ENCODE data around the gene NXN.
"Not testable (repeated sequence)": the region's sequence is repeated elsewhere in the genome, so short reads cannot be mapped to it uniquely, and the experiment has no call there.

Gene NXN

GRCh38 chr17:796609-797008 lies 183.0 kb downstream of the NXN start:
- DNase-seq (ENCODE audit: low read depth), result no peak
- no peak overlapping the region for H3K4me3 ChIP-seq (replicated peaks; ENCODE audit: low read depth, low read length)
- TF ChIP-seq CTCF (IDR thresholded peaks at IDR 0.05; ENCODE audit: low read length, missing control alignments), result no peak

GRCh38 chr17:795721-796120 lies 183.9 kb downstream of the NXN start:
- no peak for DNase-seq (ENCODE audit: low read depth)
- TF ChIP-seq CTCF (IDR thresholded peaks at IDR 0.05; ENCODE audit: low read length, missing control alignments), result no peak
- no peak overlapping the region for H3K4me3 ChIP-seq (replicated peaks; ENCODE audit: low read depth, low read length)

- TF ChIP-seq CTCF (IDR thresholded peaks at IDR 0.05; ENCODE audit: low read length, missing control alignments), result no peak
- no peak for DNase-seq (ENCODE audit: low read depth)
- peak overlapping the region; percentile 4 for H3K4me3 ChIP-seq (replicated peaks; ENCODE audit: low read depth, low read length)
Measured at GRCh38 chr17:795276-795675, 184.3 kb downstream of the NXN start.

DNA sequence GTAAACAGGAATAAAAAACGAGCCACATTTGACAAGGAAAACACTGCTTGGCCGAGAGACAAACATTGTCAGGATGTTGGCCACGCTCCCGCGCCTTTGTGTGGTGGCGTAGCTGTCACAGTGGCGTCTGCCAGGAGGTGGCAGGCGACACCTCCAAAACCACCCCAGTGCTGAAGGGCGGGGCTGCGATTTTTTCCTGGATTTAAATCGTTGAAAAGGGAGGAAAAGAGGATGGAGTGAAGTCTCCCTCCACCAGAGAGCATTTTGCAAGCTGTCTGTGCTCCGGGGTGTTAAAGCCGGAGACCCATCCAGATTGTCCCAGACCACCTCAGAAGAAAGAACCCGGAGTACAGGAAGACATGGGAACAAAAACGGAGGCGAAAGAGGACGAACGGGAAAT lies 184.7 kb downstream of the NXN start:
- peak; percentile 64 for TF ChIP-seq CTCF (IDR thresholded peaks at IDR 0.05; ENCODE audit: low read length, missing control alignments)
- DNase-seq (ENCODE audit: low read depth), result peak; percentile 76
- H3K4me3 ChIP-seq (replicated peaks; ENCODE audit: low read depth, low read length), result peak overlapping the region; percentile 4

DNA sequence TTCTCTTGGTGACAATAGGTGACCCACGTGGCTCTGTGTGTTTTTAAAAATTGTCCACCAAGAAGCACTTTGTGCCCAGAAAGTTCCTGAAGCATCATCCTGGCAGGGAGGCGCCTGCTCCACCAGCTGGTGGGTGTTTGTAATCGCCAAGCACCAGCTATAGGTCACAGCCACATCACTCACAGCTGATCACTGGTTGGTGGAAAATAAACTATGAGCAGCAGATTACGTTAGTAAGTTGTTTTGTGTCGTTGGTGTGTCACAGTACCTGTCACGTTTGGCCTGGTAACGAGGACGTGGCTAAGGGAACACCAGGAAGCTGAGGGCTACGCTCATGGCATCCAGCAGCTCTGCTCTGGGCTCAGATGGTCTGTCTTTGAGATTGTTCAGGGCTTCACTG lies 187.3 kb downstream of the NXN start:
- no peak overlapping the region for H3K4me3 ChIP-seq (replicated peaks; ENCODE audit: low read depth, low read length)
- no peak for TF ChIP-seq CTCF (IDR thresholded peaks at IDR 0.05; ENCODE audit: low read length, missing control alignments)
- DNase-seq (ENCODE audit: low read depth), result no peak

DNA sequence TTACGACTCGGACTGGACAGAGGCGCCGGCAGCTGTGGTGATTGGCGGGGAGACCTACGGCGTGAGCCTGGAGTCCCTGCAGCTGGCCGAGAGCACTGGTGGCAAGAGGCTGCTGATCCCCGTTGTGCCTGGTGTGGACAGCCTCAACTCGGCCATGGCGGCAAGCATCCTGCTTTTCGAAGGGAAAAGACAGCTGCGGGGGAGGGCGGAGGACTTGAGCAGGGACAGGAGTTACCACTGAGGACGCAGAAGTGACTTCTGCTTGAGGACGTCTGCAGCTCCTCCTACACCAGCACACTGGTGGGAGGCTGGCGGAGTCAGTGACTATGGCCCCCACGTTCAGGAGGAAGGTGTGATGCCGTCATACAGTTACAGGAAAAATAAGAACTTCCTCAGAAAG lies 187.7 kb downstream of the NXN start:
- DNase-seq (ENCODE audit: low read depth), result no peak
- no peak for TF ChIP-seq CTCF (IDR thresholded peaks at IDR 0.05; ENCODE audit: low read length, missing control alignments)
- H3K4me3 ChIP-seq (replicated peaks; ENCODE audit: low read depth, low read length), result no peak overlapping the region

- DNase-seq (ENCODE audit: low read depth); H3K4me3 ChIP-seq (replicated peaks; ENCODE audit: low read depth, low read length): not testable (repeated sequence)
Measured at GRCh38 chr17:790874-791247, 188.7 kb downstream of the NXN start.

- not testable (repeated sequence) for DNase-seq (ENCODE audit: low read depth); H3K4me3 ChIP-seq (replicated peaks; ENCODE audit: low read depth, low read length)
Measured at GRCh38 chr17:789931-790873, 189.4 kb downstream of the NXN start.
